Gastroesophageal sphincter (tissue), 4 donors: ENCODE measurements around the gene GALNT12. TPM values are rescaled to one million over a fixed set of nuclear protein-coding genes. Genes with fewer than 3 reads are reported as not detected.

Experiments
- ATAC-seq: fragments of 150-250 bp; one replicate; pipeline ENCODE4 v1.9.1; 2016; ENCODE audit warnings: mild to moderate bottlenecking, moderate library complexity
- H3K27ac ChIP-seq, 4 donors: fragments of 200-600 bp; sonication (generic) in 3 of 4; 1 replicate in 3 of 4; 2 replicates in 1 of 4; pipeline ENCODE4 v1.5.1; 2016 to 2019
- H3K27me3 ChIP-seq: fragments of 200-600 bp; sonication (generic); one replicate; pipeline ENCODE4 v1.5.1; 2019
- H3K36me3 ChIP-seq, 2 donors: fragments of 200-600 bp; sonication (generic); one replicate each; pipeline ENCODE4 v1.5.1; 2019; ENCODE audit warnings: control low read depth in 1 of 2
- H3K4me1 ChIP-seq, 3 donors: fragments of 200-600 bp; sonication (generic); 1 replicate in 2 of 3; 2 replicates in 1 of 3; pipeline ENCODE4 v1.5.1; 2016 to 2019; ENCODE audit warnings: control low read depth in 2 of 3
- H3K4me3 ChIP-seq, 2 donors: fragments of 200-600 bp; sonication (generic); one replicate each; pipeline ENCODE4 v1.5.1; 2019; ENCODE audit warnings: mild to moderate bottlenecking in 1 of 2, moderate library complexity in 1 of 2
- H3K9me3 ChIP-seq, 3 donors: fragments of 200-600 bp; sonication (generic); one replicate each; pipeline ENCODE4 v1.5.1; 2017 to 2019; ENCODE audit warnings: control low read depth in 2 of 3
- CTCF ChIP-seq, 4 experiments: fragments of 200-600 bp in 2 of 4; fragments of 450-650 bp in 2 of 4; sonication (generic) in 1 of 4; IDR thresholded peaks; one replicate each; pipeline ENCODE4 v1.5.1; 2017 to 2019; ENCODE audit warnings: antibody characterized with exemption in 4 of 4, mild to moderate bottlenecking in 2 of 4, moderate library complexity in 2 of 4
- EP300 ChIP-seq: sonication (generic); formaldehyde crosslinking; IDR thresholded peaks from one replicate; pipeline ENCODE4 v1.6.1; 2017; ENCODE audit warnings: antibody characterized with exemption, mild to moderate bottlenecking
- POLR2A ChIP-seq, 2 donors: fragments of 450-650 bp; IDR thresholded peaks; one replicate each; pipeline ENCODE4 v1.6.1; 2017; ENCODE audit warnings: antibody characterized with exemption in 2 of 2, mild to moderate bottlenecking in 2 of 2, moderate library complexity in 1 of 2
- POLR2AphosphoS5 ChIP-seq: sonication (generic); formaldehyde crosslinking; IDR thresholded peaks from one replicate; pipeline ENCODE4 v1.6.1; 2017; ENCODE audit warnings: antibody characterized with exemption
- WGBS, 2 donors: methylation state at CpG; one replicate each; pipeline ENCODE4 v1.1.5; 2018; ENCODE audit warnings: low coverage in 1 of 2; 5-methylcytosine and 5-hydroxymethylcytosine counted together
- total RNA-seq, 4 donors: library from RNA; depleted of rRNA; stranded (reverse); fragments of >200 nt; gene quantifications; one replicate each; pipeline ENCODE4 v1.1.0, GENCODE V29; 2016

The GALNT12 gene
- total RNA-seq, 4 donors from 2014 or later: 13.7 to 34.6 (median 15.2) TPM

GRCh38 chr9:98778251-98778650, 29.2 kb upstream of the GALNT12 start:
- no peak overlapping the region for H3K4me3 ChIP-seq
- WGBS, 2 donors: 96% methylated on average over 5 of the region's 8 CpGs; no CpG with 5 or more reads in 1 of the 2 donors
- no peaks in the 10 kb centered on the region for H3K9me3 ChIP-seq
- no peaks in the 10 kb centered on the region for H3K4me1 ChIP-seq
- H3K27ac ChIP-seq: no peak overlapping the region
- no peaks in the 10 kb centered on the region for H3K27me3 ChIP-seq
- TF ChIP-seq POLR2AphosphoS5 (no peak), POLR2A (IDR thresholded peaks at IDR 0.05) (no peak), EP300 (no peak)
- no peak for ATAC-seq
- H3K36me3 ChIP-seq: peaks cover 0 to 78% of the 10 kb centered on the region in 2 donors

GRCh38 chr9:98778711-98779530, 28.5 kb upstream of the GALNT12 start:
- ATAC-seq: no peak
- Histone ChIP-seq H3K36me3 (peaks cover 0 to 78% of the 10 kb centered on the region in 2 donors), H3K4me3 (no peak overlapping the region), H3K27me3 (no peaks in the 10 kb centered on the region), H3K27ac (no peak overlapping the region), H3K9me3 (no peaks in the 10 kb centered on the region), H3K4me1 (no peaks in the 10 kb centered on the region)
- WGBS, 2 donors: 78 to 79% methylated on average over 6 to 8 of the region's 8 CpGs
- no peak for TF ChIP-seq CTCF (IDR thresholded peaks at IDR 0.05)

GRCh38 chr9:98780059-98780749, 27.3 kb upstream of the GALNT12 start:
- 95 to 100% methylated on average over 1 to 2 of the region's 11 CpGs for WGBS, 2 donors
- Histone ChIP-seq H3K4me1 (no peaks in the 10 kb centered on the region), H3K27me3 (no peaks in the 10 kb centered on the region), H3K4me3 (no peak overlapping the region), H3K9me3 (no peaks in the 10 kb centered on the region), H3K27ac (no peak overlapping the region), H3K36me3 (peaks cover 0 to 78% of the 10 kb centered on the region in 2 donors)
- no peak for ATAC-seq
- TF ChIP-seq POLR2AphosphoS5: no peak
- TF ChIP-seq EP300: no peak
- TF ChIP-seq CTCF (IDR thresholded peaks at IDR 0.05): no peak
- no peak for TF ChIP-seq POLR2A (IDR thresholded peaks at IDR 0.05)

- H3K4me3 ChIP-seq: no peak overlapping the region
- no peaks in the 10 kb centered on the region for H3K27me3 ChIP-seq
- no peaks in the 10 kb centered on the region for H3K4me1 ChIP-seq
- no peak overlapping the region for H3K27ac ChIP-seq
- no peak for ATAC-seq
- peaks cover 0 to 77% of the 10 kb centered on the region in 2 donors for H3K36me3 ChIP-seq
- TF ChIP-seq EP300: no peak
- no peak for TF ChIP-seq POLR2AphosphoS5
- TF ChIP-seq CTCF (IDR thresholded peaks at IDR 0.05): no peak
- TF ChIP-seq POLR2A (IDR thresholded peaks at IDR 0.05): no peak
- no peaks in the 10 kb centered on the region for H3K9me3 ChIP-seq
- 86 to 95% methylated on average over 3 to 4 of the region's 11 CpGs for WGBS, 2 donors
Observed at GRCh38 chr9:98781588-98782383, 25.7 kb upstream of the GALNT12 start.

- no peak for TF ChIP-seq EP300
- no peak for TF ChIP-seq POLR2AphosphoS5
- TF ChIP-seq POLR2A (IDR thresholded peaks at IDR 0.05): no peak
- no peak for TF ChIP-seq CTCF (IDR thresholded peaks at IDR 0.05)
- Histone ChIP-seq H3K4me1 (no peaks in the 10 kb centered on the region), H3K4me3 (no peak overlapping the region), H3K36me3 (peaks cover 0 to 67% of the 10 kb centered on the region in 2 donors), H3K27me3 (no peaks in the 10 kb centered on the region), H3K9me3 (no peaks in the 10 kb centered on the region), H3K27ac (no peak overlapping the region)
- 79 to 96% methylated on average over 3 to 14 of the region's 16 CpGs for WGBS, 2 donors
- no peak for ATAC-seq
Observed at GRCh38 chr9:98783518-98784226, 23.8 kb upstream of the GALNT12 start.
